Cardiac fibroblast (primary cell): ENCODE measurements around the gene RBCK1.
"Not testable (repeated sequence)": the region's sequence is repeated elsewhere in the genome, so short reads cannot be mapped to it uniquely, and the experiment has no call there.

Source experiments
- DNase-seq, 2 donors: peaks; one replicate each; pipeline versions ENCODE4 v3.0.0 to v3.0.0-alpha.2; 2010; ENCODE audit warnings: low read depth in 2 of 2
- H3K4me3 ChIP-seq, 2 donors: replicated peaks in 1 of 2; 1 replicate in 1 of 2; 2 replicates in 1 of 2; pipeline ENCODE4 v1.5.1; 2011; ENCODE audit warnings: low read depth in 2 of 2, low read length in 2 of 2, mild to moderate bottlenecking in 2 of 2, moderate library complexity in 1 of 2
- TF ChIP-seq, protein P1 (sequence below): IDR thresholded peaks from one replicate; pipeline ENCODE4 v1.5.1; 2011; ENCODE audit warnings: low read depth, mild to moderate bottlenecking, low read length, inconsistent platforms

RBCK1 gene

GRCh38 chr20:472137-472846 lies 64.2 kb downstream of the RBCK1 start:
- no peak for DNase-seq
- no peak overlapping the region for H3K4me3 ChIP-seq
- TF ChIP-seq, protein P1, sequence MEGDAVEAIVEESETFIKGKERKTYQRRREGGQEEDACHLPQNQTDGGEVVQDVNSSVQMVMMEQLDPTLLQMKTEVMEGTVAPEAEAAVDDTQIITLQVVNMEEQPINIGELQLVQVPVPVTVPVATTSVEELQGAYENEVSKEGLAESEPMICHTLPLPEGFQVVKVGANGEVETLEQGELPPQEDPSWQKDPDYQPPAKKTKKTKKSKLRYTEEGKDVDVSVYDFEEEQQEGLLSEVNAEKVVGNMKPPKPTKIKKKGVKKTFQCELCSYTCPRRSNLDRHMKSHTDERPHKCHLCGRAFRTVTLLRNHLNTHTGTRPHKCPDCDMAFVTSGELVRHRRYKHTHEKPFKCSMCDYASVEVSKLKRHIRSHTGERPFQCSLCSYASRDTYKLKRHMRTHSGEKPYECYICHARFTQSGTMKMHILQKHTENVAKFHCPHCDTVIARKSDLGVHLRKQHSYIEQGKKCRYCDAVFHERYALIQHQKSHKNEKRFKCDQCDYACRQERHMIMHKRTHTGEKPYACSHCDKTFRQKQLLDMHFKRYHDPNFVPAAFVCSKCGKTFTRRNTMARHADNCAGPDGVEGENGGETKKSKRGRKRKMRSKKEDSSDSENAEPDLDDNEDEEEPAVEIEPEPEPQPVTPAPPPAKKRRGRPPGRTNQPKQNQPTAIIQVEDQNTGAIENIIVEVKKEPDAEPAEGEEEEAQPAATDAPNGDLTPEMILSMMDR, result no peak

GRCh38 chr20:472889-473292 lies 64.8 kb downstream of the RBCK1 start:
- TF ChIP-seq, protein P1, result no peak
- DNase-seq, result no peak
- no peak overlapping the region for H3K4me3 ChIP-seq

DNA sequence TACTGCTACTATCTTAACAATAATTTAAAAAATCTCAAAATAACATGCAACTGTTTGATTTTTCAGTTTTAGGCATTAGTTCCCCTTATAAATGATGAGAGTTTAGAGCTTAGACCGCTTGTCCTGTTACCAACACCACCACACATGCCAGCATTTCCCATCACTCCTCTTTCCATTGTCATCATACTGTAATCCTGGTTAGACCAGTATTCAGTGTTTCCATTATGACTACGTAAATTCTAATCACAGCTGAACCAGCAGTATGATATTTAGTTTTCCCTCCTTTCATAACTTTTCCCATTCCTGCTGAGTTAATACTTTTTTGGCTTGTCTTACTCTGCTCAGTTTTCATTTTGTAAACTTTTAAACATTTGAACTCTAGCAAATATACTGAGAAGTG lies 66.5 kb downstream of the RBCK1 start:
- TF ChIP-seq, protein P1, result no peak
- no peak for DNase-seq
- H3K4me3 ChIP-seq, result no peak overlapping the region

DNA sequence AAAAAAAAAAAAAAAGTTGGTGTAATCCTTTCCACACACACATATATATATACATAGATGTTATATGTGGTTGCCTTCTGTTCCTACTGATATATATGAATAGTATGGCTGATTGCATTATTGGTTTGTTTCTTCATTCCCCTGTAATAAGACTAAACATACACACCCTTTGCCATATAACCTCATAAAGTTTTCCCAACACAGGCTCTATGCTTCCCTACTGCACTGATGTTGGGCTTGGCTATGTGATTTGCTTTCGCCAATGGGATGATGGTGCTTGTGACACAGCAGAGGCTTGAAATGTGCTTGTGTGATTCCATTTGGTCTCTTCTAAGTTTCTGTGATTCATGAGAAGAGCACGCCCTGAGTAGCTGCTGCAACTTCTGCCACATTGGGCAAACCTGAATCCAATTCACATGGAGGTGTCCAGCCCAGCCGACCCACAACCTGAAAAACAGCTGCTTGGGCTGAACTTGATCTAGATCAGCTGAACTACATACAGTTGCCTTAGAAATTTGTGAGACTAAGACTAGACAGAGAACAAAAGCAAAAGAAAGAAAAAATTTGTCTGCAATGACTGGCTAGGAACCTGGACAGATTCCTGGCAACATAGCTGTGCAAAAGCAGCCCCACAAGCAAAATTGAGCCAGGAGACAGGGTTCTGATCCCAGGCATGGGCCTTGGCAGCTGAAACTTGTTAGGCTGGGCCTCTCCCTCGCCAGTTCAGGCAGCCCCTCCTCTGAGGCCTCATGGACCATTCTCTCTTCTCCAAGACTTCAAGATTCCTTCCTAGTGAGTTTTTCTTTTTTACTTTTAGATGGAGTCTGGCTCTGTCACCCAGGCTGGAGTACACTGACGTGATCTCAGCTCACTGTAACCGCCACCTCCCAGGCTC lies 67.6 kb downstream of the RBCK1 start:
- TF ChIP-seq, protein P1, result no peak
- no peak overlapping the region for H3K4me3 ChIP-seq
- DNase-seq, result peak in 1 of 2 donors; percentile 10

DNA sequence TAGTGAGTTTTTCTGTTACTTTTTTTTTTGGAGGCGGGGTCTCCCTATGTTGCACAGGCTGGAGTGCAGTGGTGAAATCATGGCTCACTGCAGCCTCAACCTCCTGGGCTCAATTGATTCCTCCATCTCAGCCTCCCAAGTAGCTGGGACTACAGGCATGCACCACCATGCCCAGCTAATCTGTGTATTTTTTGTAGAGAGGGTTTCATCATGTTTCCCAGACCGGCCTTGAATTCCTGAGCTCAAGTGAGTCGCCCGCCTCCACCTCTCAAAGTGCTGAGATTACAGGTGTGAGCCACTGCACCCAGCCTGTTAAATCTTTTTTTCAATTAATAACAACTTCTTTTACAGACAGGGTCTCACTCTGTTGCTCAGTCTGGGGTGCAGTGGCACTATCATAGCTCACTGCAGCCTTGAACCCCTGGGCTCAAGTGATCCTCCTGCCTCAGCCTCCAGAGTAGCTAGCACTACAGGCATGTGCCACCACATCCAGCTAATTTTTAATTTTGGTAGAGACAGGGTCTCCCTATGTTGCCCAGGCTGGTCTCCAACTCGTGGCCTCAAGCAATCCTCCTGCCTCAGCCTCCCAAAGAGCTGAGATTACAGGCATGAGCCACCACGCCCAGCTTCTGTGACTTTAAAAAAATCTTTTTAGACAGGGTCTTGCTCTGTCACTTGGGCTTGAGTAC lies 68.6 kb downstream of the RBCK1 start:
- not testable (repeated sequence) for H3K4me3 ChIP-seq, DNase-seq

GRCh38 chr20:478010-478948 lies 70.2 kb downstream of the RBCK1 start:
- DNase-seq, result peak; percentile 80 to 88
- H3K4me3 ChIP-seq, result no peak overlapping the region
- TF ChIP-seq, protein P1, result no peak
